Panc1 (cell line): ENCODE results near the gene TNPO3.

Source experiments
- CTCF ChIP-seq: fragments of 450-650 bp; IDR thresholded peaks from 2 replicates; pipeline ENCODE4 v1.5.1; 2017; ENCODE audit warnings: mild to moderate bottlenecking
- REST ChIP-seq, 2 experiments: IDR thresholded peaks; 2 replicates each; pipeline ENCODE4 v1.6.1; 2011 to 2012; ENCODE audit warnings: low read depth in 2 of 2, control low read depth in 1 of 2, low read length in 1 of 2, mild to moderate bottlenecking in 1 of 2, moderate library complexity in 1 of 2; ENCODE audit not compliant: insufficient read depth in 1 of 2

GRCh38 chr7:128989961-128990360 lies 65.0 kb downstream of the TNPO3 start:
- no peak for TF ChIP-seq CTCF
- no peak for TF ChIP-seq REST (IDR thresholded peaks at IDR 0.05; ENCODE audit: insufficient read depth in 1 of 2, low read depth in 2 of 2, low read length in 1 of 2)
